GM21526 (cell line): ENCODE data around the gene KPRP.

ENCODE experiments used
- ATAC-seq: cut with Tn5 transposase; IDR thresholded peaks from one replicate; pipeline ENCODE4 v1.9.1; 2021; ENCODE audit warnings: moderate library complexity; ENCODE audit not compliant: unreplicated experiment, low FRiP score

Gene KPRP

GRCh38 chr1:152770411-152770810 lies 12.6 kb downstream of the KPRP start:
- ATAC-seq = no peak

GRCh38 chr1:152774875-152775274 lies 17.1 kb downstream of the KPRP start, which contains the start of gene LCE1F:
TSS of gene LCE1F (plus strand) at chr1:152775140. CDS start at chr1:152776372, 1,232 bp downstream.
- ATAC-seq = no peak

- ATAC-seq = no peak
These were observed 18.5 kb downstream of the KPRP start for GRCh38 chr1:152776361-152776760.

- no peak for ATAC-seq
These were observed 19.8 kb downstream of the KPRP start for GRCh38 chr1:152777510-152778137.

- ATAC-seq = no peak
These were observed 25.3 kb downstream of the KPRP start for GRCh38 chr1:152783095-152783494.

GRCh38 chr1:152786077-152786476 lies 28.3 kb downstream of the KPRP start, which contains the start of gene LCE1E:
TSS of gene LCE1E (plus strand) at chr1:152786257. CDS start at chr1:152787300, 1,043 bp downstream.
- ATAC-seq = no peak

- no peak for ATAC-seq
These were observed 37.9 kb downstream of the KPRP start for GRCh38 chr1:152795686-152796085.

- ATAC-seq = no peak
These were observed 38.6 kb downstream of the KPRP start, which contains the start of gene LCE1D for GRCh38 chr1:152796421-152796820. TSS of gene LCE1D (plus strand) at chr1:152796721. CDS start at chr1:152797795, 1,074 bp downstream.

GRCh38 chr1:152801333-152801732 lies 43.5 kb downstream of the KPRP start:
- ATAC-seq = no peak

GRCh38 chr1:152806576-152806975 lies 48.8 kb downstream of the KPRP start, which contains the start of gene LCE1C:
TSS of gene LCE1C (minus strand) at chr1:152806651. CDS start at chr1:152805478, 1,173 bp downstream.
- ATAC-seq = no peak

GRCh38 chr1:152811050-152811449 lies 53.2 kb downstream of the KPRP start:
- ATAC-seq = no peak
